GM19328 (cell line): ENCODE measurements around the gene KDM7A.
"Not testable (repeated sequence)": the region's sequence is repeated elsewhere in the genome, so short reads cannot be mapped to it uniquely, and the experiment has no call there.

Experiments
- ATAC-seq: cut with Tn5 transposase; IDR thresholded peaks from one replicate; pipeline ENCODE4 v1.9.1; 2021; ENCODE audit warnings: mild to moderate bottlenecking, moderate library complexity; ENCODE audit not compliant: unreplicated experiment

The KDM7A gene

GRCh38 chr7:140201393-140201792 lies 24.6 kb upstream of the KDM7A start:
- ATAC-seq = no peak

- ATAC-seq = no peak
Measured at GRCh38 chr7:140200061-140200989, 23.5 kb upstream of the KDM7A start.

GRCh38 chr7:140197938-140198337 lies 21.2 kb upstream of the KDM7A start:
- no peak for ATAC-seq

GRCh38 chr7:140197218-140197890 lies 20.6 kb upstream of the KDM7A start:
- ATAC-seq = no peak

GRCh38 chr7:140196361-140197217 lies 19.8 kb upstream of the KDM7A start:
- no peak for ATAC-seq

GRCh38 chr7:140195859-140196258 lies 19.1 kb upstream of the KDM7A start:
- no peak for ATAC-seq

GRCh38 chr7:140192620-140193019 lies 15.8 kb upstream of the KDM7A start:
- no peak for ATAC-seq

GRCh38 chr7:140192176-140192575 lies 15.4 kb upstream of the KDM7A start:
- ATAC-seq = no peak

- ATAC-seq = no peak
Measured at GRCh38 chr7:140190588-140190987, 13.8 kb upstream of the KDM7A start.

- no peak for ATAC-seq
Measured at GRCh38 chr7:140189917-140190316, 13.1 kb upstream of the KDM7A start.

- no peak for ATAC-seq
Measured at GRCh38 chr7:140182917-140183316, 6.1 kb upstream of the KDM7A start.

- no peak for ATAC-seq
Measured at GRCh38 chr7:140179339-140179738, 2.6 kb upstream of the KDM7A start.

- peak; percentile 1 for ATAC-seq
Measured at GRCh38 chr7:140176122-140176701, 571 bp downstream of the KDM7A start.

- peak; percentile 54 for ATAC-seq
Measured at GRCh38 chr7:140175221-140176121, 1.3 kb downstream of the KDM7A start.

GRCh38 chr7:140174217-140174616 lies 2.6 kb downstream of the KDM7A start:
- ATAC-seq = no peak

GRCh38 chr7:140170375-140170774 lies 6.4 kb downstream of the KDM7A start:
- ATAC-seq = no peak

GRCh38 chr7:140168816-140169215 lies 8.0 kb downstream of the KDM7A start:
- ATAC-seq = no peak

- no peak for ATAC-seq
Measured at GRCh38 chr7:140165422-140165821, 11.4 kb downstream of the KDM7A start.

- ATAC-seq = not testable (repeated sequence)
Measured at GRCh38 chr7:140162081-140162480, 14.7 kb downstream of the KDM7A start.

- ATAC-seq = no peak
Measured at GRCh38 chr7:140161047-140161446, 15.7 kb downstream of the KDM7A start.
